K562 (cell line): ENCODE data around the gene XBP1. TPM values are rescaled to one million over a fixed set of nuclear protein-coding genes. Genes with fewer than 3 reads are reported as not detected.
"Not testable (repeated sequence)": the region's sequence is repeated elsewhere in the genome, so short reads cannot be mapped to it uniquely, and the experiment has no call there.

ENCODE experiments used
- ATAC-seq: fragments of 200-7000 bp; cut with Tn5 transposase; 3 replicates; pipeline ENCODE4 v1.9.1; 2020; ENCODE audit warnings: moderate library complexity
- BruUV-seq: library from RNA; stranded (reverse); fragments of 400-500 nt; replicated peaks from 2 replicates; lab custom pipeline; 2021; lab: Mats Ljungman, UMichigan
- CTCF ChIA-PET: fragments of 300-600 bp; formaldehyde crosslinking; extraction: SDS; loops from one replicate; lab custom pipeline; 2021; ENCODE audit warnings: low intra/inter-chr PET ratio; lab: Yijun Ruan, JAX
- POLR2A ChIA-PET: fragments of 300-600, 350-650 bp; sonication (Branson Sonifier 250); formaldehyde crosslinking; extraction: SDS; loops from one replicate; lab custom pipeline; 2021; ENCODE audit warnings: antibody characterized with exemption, inconsistent platforms; lab: Yijun Ruan, JAX
- DNase-seq, 4 experiments: peaks; one replicate each; pipeline versions ENCODE4 v3.0.0 to v3.0.0-alpha.2; 2011 to 2018; ENCODE audit warnings: low spot score in 3 of 4, mixed read lengths in 3 of 4; ENCODE audit errors: extremely low read depth in 1 of 4
- FAIRE-seq: peaks from 2 replicates; lab custom pipeline; 2011; peaks lifted over from hg19 to GRCh38; lab: Jason Lieb, UNC
- H2AFZ ChIP-seq: 2 replicates; pipeline ENCODE4 v1.6.0; 2011; ENCODE audit warnings: low read depth, low read length, control low read depth, inconsistent platforms
- H3K27ac ChIP-seq: fragments of 200-600 bp; 3 replicates; pipeline ENCODE4 v1.8.0; 2011; ENCODE audit warnings: low read depth, mild to moderate bottlenecking, control low read depth, inconsistent platforms, low read length, moderate library complexity, mixed read lengths; ENCODE audit errors: extremely low read depth
- H3K27me3 ChIP-seq, 2 experiments: fragments of 300-600 bp in 1 of 2; 2 replicates in 1 of 2; 3 replicates in 1 of 2; pipeline versions ENCODE4 v1.6.0 to v1.8.0; 2011; ENCODE audit warnings: inconsistent platforms in 2 of 2, low read length in 2 of 2, mild to moderate bottlenecking in 1 of 2, mixed read lengths in 1 of 2, moderate library complexity in 1 of 2; ENCODE audit not compliant: control insufficient read depth in 2 of 2, insufficient read depth in 2 of 2
- H3K36me3 ChIP-seq: fragments of 300-600 bp; 3 replicates; pipeline ENCODE4 v1.8.0; 2011; ENCODE audit warnings: mild to moderate bottlenecking, low read length, inconsistent platforms; ENCODE audit not compliant: control insufficient read depth, insufficient read depth
- H3K4me1 ChIP-seq, 2 experiments: fragments of 200-600 bp in 1 of 2; replicated peaks in 1 of 2; 2 replicates in 1 of 2; 3 replicates in 1 of 2; pipeline versions ENCODE4 v1.5.1 to v1.8.0; 2011; ENCODE audit warnings: inconsistent platforms in 2 of 2, low read length in 2 of 2, mild to moderate bottlenecking in 1 of 2, mixed read lengths in 1 of 2, moderate library complexity in 1 of 2; ENCODE audit not compliant: control insufficient read depth in 2 of 2, insufficient read depth in 2 of 2
- H3K4me2 ChIP-seq: 2 replicates; pipeline ENCODE4 v1.6.1; 2011; ENCODE audit warnings: low read length, control low read depth, inconsistent platforms, mixed read lengths; ENCODE audit not compliant: insufficient read depth
- H3K4me3 ChIP-seq: fragments of 200-600 bp; sonication (generic), shearing (Covaris generic); 2 replicates; pipeline ENCODE4 v1.5.1; 2016; ENCODE audit warnings: control low read depth, inconsistent platforms
- H3K79me2 ChIP-seq: fragments of 200-600 bp; 3 replicates; pipeline ENCODE4 v1.8.0; 2011; ENCODE audit warnings: low read length, inconsistent platforms; ENCODE audit not compliant: control insufficient read depth, insufficient read depth
- H3K9ac ChIP-seq, 2 experiments: 2 replicates each; pipeline versions ENCODE4 v1.6.0 to v1.6.1; 2011; ENCODE audit warnings: low read depth in 2 of 2, low read length in 2 of 2, control low read depth in 1 of 2, inconsistent platforms in 1 of 2, mild to moderate bottlenecking in 1 of 2, mixed read lengths in 1 of 2; ENCODE audit not compliant: insufficient read depth in 1 of 2
- H3K9me1 ChIP-seq: one replicate; pipeline ENCODE4 v1.6.0; 2011; ENCODE audit warnings: inconsistent platforms, mild to moderate bottlenecking, low read length, moderate library complexity; ENCODE audit not compliant: control insufficient read depth, insufficient read depth
- H3K9me3 ChIP-seq: replicated peaks from 2 replicates; pipeline ENCODE4 v1.5.1; 2011; ENCODE audit warnings: low read depth, low read length, inconsistent platforms; ENCODE audit not compliant: control insufficient read depth, insufficient read depth
- H4K20me1 ChIP-seq: replicated peaks from 2 replicates; pipeline ENCODE4 v1.6.1; 2011; ENCODE audit warnings: low read length, inconsistent platforms, mixed read lengths; ENCODE audit not compliant: control insufficient read depth, insufficient read depth
- KDM1A ChIP-seq, 2 experiments: fragments of 450-650 bp; IDR thresholded peaks; 2 replicates each; pipeline ENCODE4 v1.6.1; 2016; ENCODE audit warnings: mild to moderate bottlenecking in 2 of 2
- RBM25 ChIP-seq: fragments of 200-400 bp; formaldehyde crosslinking; IDR thresholded peaks from 2 replicates; pipeline ENCODE4 v1.6.1; 2018; ENCODE audit warnings: low read length, low read depth, moderate library complexity; ENCODE audit not compliant: severe bottlenecking
- ZNF316 ChIP-seq: fragments of 450-650 bp; IDR thresholded peaks from 2 replicates; pipeline ENCODE4 v1.6.1; 2016
- ZNF445 ChIP-seq: fragments of 250-450 bp; sonication (Bioruptor Pico); IDR thresholded peaks from 2 replicates; pipeline ENCODE4 v1.4.0; 2020; ENCODE audit warnings: low read depth, mild to moderate bottlenecking, moderate library complexity
- ZNF639 ChIP-seq, 2 experiments: fragments of 200-800 bp in 1 of 2; sonication (Bioruptor generic) in 1 of 2; sonication (generic) in 1 of 2; formaldehyde crosslinking in 1 of 2; IDR thresholded peaks in 1 of 2; conservative IDR thresholded peaks in 1 of 2; 2 replicates each; pipeline versions ENCODE4 v1.5.0 to v1.6.1; 2016 to 2020; ENCODE audit warnings: missing compliant biosample characterization in 1 of 2, missing genetic modification characterization in 1 of 2, missing genetic modification reagents in 1 of 2
- WGBS: fragments of 100-300 bp; shearing (Covaris generic); methylation state at CpG from one replicate; pipeline ENCODE4 v1.1.6; 2016; ENCODE audit warnings: low coverage, mixed read lengths; ENCODE audit not compliant: insufficient coverage; ENCODE audit errors: missing lambda C conversion rate; 5-methylcytosine and 5-hydroxymethylcytosine counted together
- in situ Hi-C: fragments of 300-500 bp; cut with MboI; formaldehyde crosslinking; loops from 4 replicates; pipeline ENCODE4 v1.15.0; 2018; ENCODE audit warnings: inconsistent platforms, mixed read lengths
- intact Hi-C: fragments of 100-400 bp; cut with micrococcal nuclease; formaldehyde crosslinking; loops from 2 replicates; pipeline ENCODE4 v1.14.2; 2022
- polyA plus RNA-seq, 8 experiments: library from polyadenylated mRNA; depleted of rRNA in 4 of 8; stranded (reverse) in 5 of 8; unstranded in 3 of 8; fragments of >200 nt; fragmentation: Nextera tagmentation in 2 of 8; fragmentation: Illumina TruSeq in 1 of 8; extraction: Ambion mirVana in 2 of 8; extraction: Trizol in 1 of 8; gene quantifications; 2 replicates each; pipeline versions ENCODE4 v1.2.1 to v1.2.3, GENCODE V29; 2011 to 2014; ENCODE audit warnings: inconsistent platforms in 1 of 8, missing spikeins in 1 of 8
- total RNA-seq, 7 experiments: library from RNA; depleted of rRNA in 6 of 7; stranded (reverse); fragments of >200 nt in 6 of 7; fragmentation: Illumina TruSeq in 2 of 7; extraction: Trizol in 2 of 7; gene quantifications; 2 replicates each; pipeline versions ENCODE4 v1.2.1 to v1.2.3, GENCODE V29; 2011 to 2021; ENCODE audit warnings: low replicate concordance in 1 of 7

XBP1 gene
- total and polyA plus RNA-seq, 9 of the 15 experiments (the other 6 are each of a cell fraction or from before 2014, with no cell fraction given) = 25.0 to 218 (median 94.6) TPM

GRCh38 chr22:28768701-28769393 is 31.5 kb downstream of the XBP1 start (continued):
- no peak for TF ChIP-seq ZNF639 (CRISPR knock-in tag; conservative IDR thresholded peaks at IDR 0.05 in 1 of 2, IDR thresholded peaks at IDR 0.05 in 1 of 2)
- TF ChIP-seq ZNF316 = 0 out of 2 replicates have a peak, but pooled peaks have one; percentile 42

GRCh38 chr22:28766628-28767027 is 33.7 kb downstream of the XBP1 start:
- in situ Hi-C loops = no loop called here
- CTCF ChIA-PET = no interaction called here
- Histone ChIP-seq H3K9ac (no peak overlapping the region), H4K20me1 (no peaks in the 10 kb centered on the region), H3K4me3 (no peak overlapping the region), H3K9me1 (no peaks in the 10 kb centered on the region), H2AFZ (no peak overlapping the region), H3K36me3 (no peaks in the 10 kb centered on the region), H3K9me3 (no peaks in the 10 kb centered on the region), H3K79me2 (no peaks in the 10 kb centered on the region), H3K27ac (no peak overlapping the region), H3K4me1 (no peaks in the 10 kb centered on the region; a peak in 1 of 5 replicates), H3K27me3 (no peaks in the 10 kb centered on the region), H3K4me2 (no peak overlapping the region)
- 74% methylated on average over 3 of the region's 3 CpGs for WGBS
- intact Hi-C loops = no loop called here
- BruUV-seq = no TSS peak
- no peak for ATAC-seq
- POLR2A ChIA-PET = interaction anchor here (0.8 kb wide), 1 partner anchor 33 kb away, joined by 3 read pairs; no protein-coding TSS in a partner anchor
- no peak for DNase-seq
- FAIRE-seq = no peak
- TF ChIP-seq KDM1A (IDR thresholded peaks at IDR 0.05) (no peak), ZNF445 (CRISPR knock-in tag) (no peak), RBM25 (peak; percentile 54)

GRCh38 chr22:28762000-28762399 is 38.4 kb downstream of the XBP1 start:
- H4K20me1 ChIP-seq, H3K27ac ChIP-seq, FAIRE-seq, H3K4me3 ChIP-seq, ATAC-seq, H3K4me1 ChIP-seq, H3K4me2 ChIP-seq, CTCF ChIA-PET, H3K36me3 ChIP-seq, DNase-seq, H3K9ac ChIP-seq, BruUV-seq, intact Hi-C loops, H3K9me3 ChIP-seq, H3K27me3 ChIP-seq, in situ Hi-C loops, H3K79me2 ChIP-seq, H3K9me1 ChIP-seq: not testable (repeated sequence)
- 0 out of 2 replicates have a peak overlapping the region, but pooled peaks have one; percentile 68 for H2AFZ ChIP-seq
- POLR2A ChIA-PET = interaction anchor here (1.4 kb wide), 1 partner anchor 18 kb away, joined by 5 read pairs; no protein-coding TSS in a partner anchor
- 46% methylated on average over 3 of the region's 4 CpGs for WGBS
